Dermis microvascular lymphatic vessel endothelial cell (primary cell): ENCODE data around the gene MICU2. TPM values are rescaled to one million over a fixed set of nuclear protein-coding genes. Genes with fewer than 3 reads are reported as not detected.

Source experiments
- total RNA-seq: library from RNA; depleted of rRNA; stranded (reverse); fragments of >200 nt; gene quantifications from 2 replicates; pipeline ENCODE4 v1.2.1, GENCODE V29; 2014

The MICU2 gene
- total RNA-seq, 1 donor from 2014 or later = 26.3 TPM

Other genes with a start within 250 kb of the MICU2 start
- 88.0 and 88.7 TPM in 2 replicates for gene ZDHHC20, start 144.9 kb downstream of the MICU2 start, total RNA-seq
- not detected in 2 replicates for gene FGF9, start 66.9 kb upstream of the MICU2 start, total RNA-seq